HepG2 (cell line): ENCODE results near the gene ANKRD11. TPM values are rescaled to one million over a fixed set of nuclear protein-coding genes. Genes with fewer than 3 reads are reported as not detected.
A peak's percentile ranks its signal among the peaks of the same experiment; 100 is the strongest.

Experiments used
- AFF4 ChIP-seq: sonication (generic); formaldehyde crosslinking; IDR thresholded peaks from 2 replicates; pipeline ENCODE4 v1.4.0; 2020; ENCODE audit warnings: missing genetic modification reagents
- GATAD2A ChIP-seq: IDR thresholded peaks from 2 replicates; pipeline ENCODE4 v1.6.1; 2016
- GTF2F1 ChIP-seq: fragments of 150-350 bp; IDR thresholded peaks from 2 replicates; pipeline ENCODE4 v1.6.1; 2014; ENCODE audit warnings: low read length
- GTF3A ChIP-seq: sonication (generic); formaldehyde crosslinking; conservative IDR thresholded peaks from 2 replicates; pipeline ENCODE4 v1.4.0; 2020; ENCODE audit warnings: mild to moderate bottlenecking, missing genetic modification reagents
- HDAC6 ChIP-seq: fragments of 200-600 bp; sonication (generic); IDR thresholded peaks from 2 replicates; pipeline ENCODE4 v1.7.0; 2017; ENCODE audit warnings: mild to moderate bottlenecking, antibody characterized with exemption, low read length, low read depth
- KDM4B ChIP-seq: sonication (generic); formaldehyde crosslinking; IDR thresholded peaks from 2 replicates; pipeline ENCODE4 v1.4.0; 2020; ENCODE audit warnings: missing genetic modification reagents
- MXI1 ChIP-seq: IDR thresholded peaks from 3 replicates; pipeline ENCODE4 v1.6.1; 2012; ENCODE audit warnings: low read depth, low read length, inconsistent platforms, borderline replicate concordance
- NONO ChIP-seq, 2 experiments: fragments of 450-650 bp in 1 of 2; sonication (generic) in 1 of 2; formaldehyde crosslinking in 1 of 2; IDR thresholded peaks in 1 of 2; conservative IDR thresholded peaks in 1 of 2; 2 replicates each; pipeline versions ENCODE4 v1.6.1 to v1.8.0; 2017 to 2022; ENCODE audit warnings: mild to moderate bottlenecking in 1 of 2, missing genetic modification reagents in 1 of 2, moderate library complexity in 1 of 2
- POGK ChIP-seq: sonication (generic); formaldehyde crosslinking; conservative IDR thresholded peaks from 2 replicates; pipeline ENCODE4 v1.8.0; 2022; ENCODE audit warnings: mild to moderate bottlenecking, moderate library complexity, missing genetic modification reagents
- POLR2A ChIP-seq, 2 experiments: IDR thresholded peaks; 2 replicates each; pipeline ENCODE4 v1.6.1; 2011; ENCODE audit warnings: low read depth in 2 of 2, low read length in 2 of 2, mild to moderate bottlenecking in 1 of 2, moderate library complexity in 1 of 2; ENCODE audit not compliant: insufficient read depth in 1 of 2
- ZNF224 ChIP-seq: sonication (generic); formaldehyde crosslinking; IDR thresholded peaks from 2 replicates; pipeline ENCODE4 v1.5.0; 2020; ENCODE audit warnings: mild to moderate bottlenecking, missing genetic modification reagents
- ZNF282 ChIP-seq: fragments of 450-650 bp; IDR thresholded peaks from 2 replicates; pipeline ENCODE4 v1.6.1; 2018; ENCODE audit not compliant: partially characterized antibody
- ZNF441 ChIP-seq: sonication (generic); formaldehyde crosslinking; IDR thresholded peaks from 2 replicates; pipeline ENCODE4 v1.7.0; 2021; ENCODE audit warnings: missing genetic modification reagents, borderline replicate concordance
- ZNF709 ChIP-seq: sonication (generic); formaldehyde crosslinking; IDR thresholded peaks from 2 replicates; pipeline ENCODE4 v1.5.0; 2020; ENCODE audit warnings: mild to moderate bottlenecking, missing genetic modification reagents
- ZNF746 ChIP-seq: sonication (generic); formaldehyde crosslinking; IDR thresholded peaks from 2 replicates; pipeline ENCODE4 v1.8.0; 2022; ENCODE audit warnings: mild to moderate bottlenecking, missing genetic modification reagents
- ZNF775 ChIP-seq: sonication (generic); formaldehyde crosslinking; IDR thresholded peaks from 2 replicates; pipeline ENCODE4 v1.4.0; 2020; ENCODE audit warnings: missing genetic modification reagents, mild to moderate bottlenecking, moderate library complexity, borderline replicate concordance
- ZNF879 ChIP-seq: sonication (generic); formaldehyde crosslinking; IDR thresholded peaks from 2 replicates; pipeline ENCODE4 v1.8.1; 2023; ENCODE audit warnings: missing genetic modification reagents
- polyA plus RNA-seq, 8 experiments: library from polyadenylated mRNA; depleted of rRNA in 3 of 8; stranded (reverse) in 7 of 8; unstranded in 1 of 8; fragments of >200 nt; fragmentation: Illumina TruSeq in 4 of 8; extraction: Trizol in 4 of 8; gene quantifications; 2 replicates each; pipeline versions ENCODE4 v1.2.1 to v1.2.3, GENCODE V29; 2011 to 2016; ENCODE audit warnings: low read depth in 4 of 8, missing spikeins in 1 of 8, mixed read lengths in 1 of 8; ENCODE audit not compliant: insufficient read depth in 1 of 8
- total RNA-seq, 5 experiments: library from RNA; depleted of rRNA; stranded (reverse); fragments of >200 nt; fragmentation: Illumina TruSeq; extraction: Trizol; gene quantifications; 2 replicates each; pipeline ENCODE4 v1.2.3, GENCODE V29; 2016; ENCODE audit warnings: low read depth in 1 of 5
- TF ChIP-seq, protein P1 (sequence below): IDR thresholded peaks from 2 replicates; pipeline ENCODE4 v1.6.1; 2016; ENCODE audit warnings: control low read depth
- TF ChIP-seq, protein P2 (sequence below): sonication (generic); formaldehyde crosslinking; IDR thresholded peaks from 2 replicates; pipeline ENCODE4 v1.4.0; 2020; ENCODE audit warnings: missing genetic modification reagents, borderline replicate concordance
- TF ChIP-seq, protein P3 (sequence below): sonication (generic); formaldehyde crosslinking; IDR thresholded peaks from 2 replicates; pipeline ENCODE4 v1.4.0; 2020; ENCODE audit warnings: mild to moderate bottlenecking, low read depth, missing genetic modification reagents
- TF ChIP-seq, protein P4 (sequence below): IDR thresholded peaks from 2 replicates; pipeline ENCODE4 v1.6.1; 2016; ENCODE audit warnings: low read depth, borderline replicate concordance

ANKRD11 gene
- total and polyA plus RNA-seq, 2 of the 13 experiments (the other 11 are each of a cell fraction or from before 2014, with no cell fraction given): 21.4 to 38.4 TPM

- TF ChIP-seq MXI1 (peak; percentile 33; the same call in 1 of the 3 replicates), GTF3A (CRISPR knock-in tag) (no peak), KDM4B (CRISPR knock-in tag) (no peak), GTF2F1 (no peak), POLR2A (IDR thresholded peaks at IDR 0.05; ENCODE audit: insufficient read depth in 1 of 2, low read depth in 2 of 2, low read length in 2 of 2) (peak in 1 of 2 experiments; percentile 86; a peak in 3 of 4 replicates), POGK (no peak), NONO (IDR thresholded peaks at IDR 0.05) (no peak), NONO (CRISPR knock-in tag; conservative IDR thresholded peaks at IDR 0.05) (0 out of 2 replicates have a peak, but pooled peaks have one; percentile 49), GATAD2A (CRISPR knock-in tag) (peak; percentile 42; the same call in 1 of the 2 replicates), HDAC6 (no peak), ZNF441 (CRISPR knock-in tag) (peak; percentile 68; the same call in 1 of the 2 replicates), ZNF775 (CRISPR knock-in tag) (no peak), ZNF746 (CRISPR knock-in tag) (no peak), ZNF282 (no peak), AFF4 (CRISPR knock-in tag) (no peak), ZNF224 (no peak), ZNF709 (CRISPR knock-in tag) (no peak), ZNF879 (CRISPR knock-in tag) (no peak)
- TF ChIP-seq, protein P1, sequence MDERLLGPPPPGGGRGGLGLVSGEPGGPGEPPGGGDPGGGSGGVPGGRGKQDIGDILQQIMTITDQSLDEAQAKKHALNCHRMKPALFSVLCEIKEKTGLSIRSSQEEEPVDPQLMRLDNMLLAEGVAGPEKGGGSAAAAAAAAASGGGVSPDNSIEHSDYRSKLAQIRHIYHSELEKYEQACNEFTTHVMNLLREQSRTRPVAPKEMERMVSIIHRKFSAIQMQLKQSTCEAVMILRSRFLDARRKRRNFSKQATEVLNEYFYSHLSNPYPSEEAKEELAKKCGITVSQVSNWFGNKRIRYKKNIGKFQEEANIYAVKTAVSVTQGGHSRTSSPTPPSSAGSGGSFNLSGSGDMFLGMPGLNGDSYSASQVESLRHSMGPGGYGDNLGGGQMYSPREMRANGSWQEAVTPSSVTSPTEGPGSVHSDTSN (CRISPR knock-in tag): no peak
- TF ChIP-seq, protein P2, sequence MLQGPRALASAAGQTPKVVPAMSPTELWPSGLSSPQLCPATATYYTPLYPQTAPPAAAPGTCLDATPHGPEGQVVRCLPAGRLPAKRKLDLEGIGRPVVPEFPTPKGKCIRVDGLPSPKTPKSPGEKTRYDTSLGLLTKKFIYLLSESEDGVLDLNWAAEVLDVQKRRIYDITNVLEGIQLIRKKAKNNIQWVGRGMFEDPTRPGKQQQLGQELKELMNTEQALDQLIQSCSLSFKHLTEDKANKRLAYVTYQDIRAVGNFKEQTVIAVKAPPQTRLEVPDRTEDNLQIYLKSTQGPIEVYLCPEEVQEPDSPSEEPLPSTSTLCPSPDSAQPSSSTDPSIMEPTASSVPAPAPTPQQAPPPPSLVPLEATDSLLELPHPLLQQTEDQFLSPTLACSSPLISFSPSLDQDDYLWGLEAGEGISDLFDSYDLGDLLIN (CRISPR knock-in tag): no peak
- TF ChIP-seq, protein P3, sequence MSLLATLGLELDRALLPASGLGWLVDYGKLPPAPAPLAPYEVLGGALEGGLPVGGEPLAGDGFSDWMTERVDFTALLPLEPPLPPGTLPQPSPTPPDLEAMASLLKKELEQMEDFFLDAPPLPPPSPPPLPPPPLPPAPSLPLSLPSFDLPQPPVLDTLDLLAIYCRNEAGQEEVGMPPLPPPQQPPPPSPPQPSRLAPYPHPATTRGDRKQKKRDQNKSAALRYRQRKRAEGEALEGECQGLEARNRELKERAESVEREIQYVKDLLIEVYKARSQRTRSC (CRISPR knock-in tag): no peak
- TF ChIP-seq, protein P4, sequence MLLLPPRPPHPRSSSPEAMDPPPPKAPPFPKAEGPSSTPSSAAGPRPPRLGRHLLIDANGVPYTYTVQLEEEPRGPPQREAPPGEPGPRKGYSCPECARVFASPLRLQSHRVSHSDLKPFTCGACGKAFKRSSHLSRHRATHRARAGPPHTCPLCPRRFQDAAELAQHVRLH (CRISPR knock-in tag): no peak
These were observed 67.3 kb downstream of the ANKRD11 start (continued) for GRCh38 chr16:89422905-89423630.
